HEK293T (cell line): ENCODE data around the gene IFI27L2.

Experiments used
- CTCF ChIA-PET: fragments of 350-600 bp; formaldehyde crosslinking; extraction: SDS; loops from one replicate; lab custom pipeline; 2021; ENCODE audit warnings: antibody characterized with exemption, inconsistent platforms; lab: Yijun Ruan, JAX
- POLR2A ChIA-PET: fragments of 350-600 bp; formaldehyde crosslinking; extraction: SDS; loops from one replicate; lab custom pipeline; 2020; ENCODE audit warnings: antibody characterized with exemption, inconsistent platforms; lab: Yijun Ruan, JAX
- DNase-seq: peaks from one replicate; pipeline ENCODE4 v3.0.0; 2012; ENCODE audit warnings: mixed read lengths; ENCODE audit errors: extremely low spot score
- ARNT ChIP-seq: fragments of 450-650 bp; IDR thresholded peaks from 2 replicates; pipeline ENCODE4 v1.6.1; 2017; ENCODE audit warnings: mild to moderate bottlenecking
- BHLHE40 ChIP-seq: fragments of 450-650 bp; IDR thresholded peaks from 2 replicates; pipeline ENCODE4 v1.6.1; 2016; ENCODE audit warnings: mild to moderate bottlenecking, moderate library complexity, borderline replicate concordance
- CTBP1 ChIP-seq: fragments of 450-650 bp; IDR thresholded peaks from 2 replicates; pipeline ENCODE4 v1.6.1; 2016; ENCODE audit warnings: borderline replicate concordance
- ELF4 ChIP-seq: fragments of 450-650 bp; IDR thresholded peaks from 2 replicates; pipeline ENCODE4 v1.6.1; 2017; ENCODE audit warnings: antibody characterized with exemption
- FOXA1 ChIP-seq: fragments of 450-650 bp; IDR thresholded peaks from 2 replicates; pipeline ENCODE4 v1.6.1; 2016; ENCODE audit warnings: mild to moderate bottlenecking
- FOXK2 ChIP-seq: fragments of 450-650 bp; IDR thresholded peaks from 2 replicates; pipeline ENCODE4 v1.6.1; 2016; ENCODE audit warnings: mild to moderate bottlenecking
- FOXM1 ChIP-seq: fragments of 450-650 bp; IDR thresholded peaks from 2 replicates; pipeline ENCODE4 v1.6.1; 2017; ENCODE audit warnings: mild to moderate bottlenecking, borderline replicate concordance
- HDGF ChIP-seq: fragments of 450-650 bp; IDR thresholded peaks from 2 replicates; pipeline ENCODE4 v1.6.1; 2017; ENCODE audit warnings: antibody characterized with exemption, borderline replicate concordance
- L3MBTL2 ChIP-seq: fragments of 450-650 bp; conservative IDR thresholded peaks from 2 replicates; pipeline ENCODE4 v1.6.1; 2016; ENCODE audit warnings: mild to moderate bottlenecking
- LEF1 ChIP-seq: fragments of 450-650 bp; IDR thresholded peaks from 2 replicates; pipeline ENCODE4 v1.6.1; 2017; ENCODE audit warnings: mild to moderate bottlenecking, borderline replicate concordance
- NFRKB ChIP-seq: fragments of 450-650 bp; IDR thresholded peaks from 2 replicates; pipeline ENCODE4 v1.6.1; 2016; ENCODE audit warnings: mild to moderate bottlenecking, moderate library complexity
- PKNOX1 ChIP-seq: fragments of 450-650 bp; IDR thresholded peaks from 2 replicates; pipeline ENCODE4 v1.6.1; 2016
- SP1 ChIP-seq: fragments of 450-650 bp; IDR thresholded peaks from 2 replicates; pipeline ENCODE4 v1.6.1; 2017
- SUZ12 ChIP-seq: fragments of 450-650 bp; IDR thresholded peaks from 2 replicates; pipeline ENCODE4 v1.6.1; 2016; ENCODE audit warnings: mild to moderate bottlenecking
- TARDBP ChIP-seq: fragments of 450-650 bp; IDR thresholded peaks from 2 replicates; pipeline ENCODE4 v1.6.1; 2016
- ZNF384 ChIP-seq: fragments of 450-650 bp; IDR thresholded peaks from 2 replicates; pipeline ENCODE4 v1.6.1; 2016

IFI27L2 gene

GRCh38 chr14:94101748-94102147 is 27.7 kb downstream of the IFI27L2 start:
- DNase-seq, result no peak
- POLR2A ChIA-PET, result no interaction called here
- no peak for TF ChIP-seq SUZ12
- no peak for TF ChIP-seq BHLHE40
- TF ChIP-seq PKNOX1, result no peak
- no peak for TF ChIP-seq NFRKB
- no peak for TF ChIP-seq SP1
- TF ChIP-seq CTBP1, result no peak
- TF ChIP-seq ZNF384, result no peak
- TF ChIP-seq ELF4, result no peak
- no peak for TF ChIP-seq HDGF
- no peak for TF ChIP-seq L3MBTL2
- no peak for TF ChIP-seq FOXK2
- TF ChIP-seq FOXM1, result no peak
- TF ChIP-seq FOXA1, result no peak
- TF ChIP-seq TARDBP, result no peak
- TF ChIP-seq LEF1, result no peak
- CTCF ChIA-PET, result interaction anchor here (0.6 kb wide), 1 partner anchor 9 kb away, joined by 3 read pairs; no protein-coding TSS in a partner anchor

- ChIA-PET CTCF (no interaction called here), POLR2A (no interaction called here)
- TF ChIP-seq FOXM1 (no peak), FOXK2 (no peak), ZNF384 (no peak), SUZ12 (no peak), L3MBTL2 (no peak), CTBP1 (no peak), NFRKB (no peak), TARDBP (no peak)
- DNase-seq, result no peak
Measured at GRCh38 chr14:94100847-94101246, 28.6 kb downstream of the IFI27L2 start.

- no peak for DNase-seq
- ChIA-PET CTCF (no interaction called here), POLR2A (no interaction called here)
- TF ChIP-seq NFRKB (no peak), ZNF384 (no peak), SP1 (no peak)
Measured at GRCh38 chr14:94099006-94099405, 30.4 kb downstream of the IFI27L2 start.

- ChIA-PET CTCF (no interaction called here), POLR2A (no interaction called here)
- no peak for TF ChIP-seq TARDBP
- no peak for TF ChIP-seq ZNF384
- no peak for TF ChIP-seq CTBP1
- no peak for TF ChIP-seq L3MBTL2
- TF ChIP-seq NFRKB, result no peak
- TF ChIP-seq FOXK2, result no peak
- TF ChIP-seq FOXM1, result no peak
- TF ChIP-seq BHLHE40, result no peak
- no peak for TF ChIP-seq FOXA1
- TF ChIP-seq SUZ12, result no peak
- no peak for TF ChIP-seq ELF4
- no peak for TF ChIP-seq HDGF
- TF ChIP-seq ARNT, result no peak
- TF ChIP-seq PKNOX1, result no peak
- no peak for TF ChIP-seq SP1
- no peak for DNase-seq
Measured at GRCh38 chr14:94098326-94098992, 30.9 kb downstream of the IFI27L2 start.

- DNase-seq, result no peak
- ChIA-PET CTCF (no interaction called here), POLR2A (no interaction called here)
- TF ChIP-seq FOXA1 (no peak), SP1 (no peak), FOXK2 (no peak)
Measured at GRCh38 chr14:94097091-94097490, 32.3 kb downstream of the IFI27L2 start.

GRCh38 chr14:94093418-94093817 is 36.0 kb downstream of the IFI27L2 start:
- no peak for DNase-seq
- ChIA-PET CTCF (interaction anchor here (0.6 kb wide), 2 partner anchors 218 to 910 kb away, joined by 3 read pairs; no protein-coding TSS in a partner anchor), POLR2A (no interaction called here)
- TF ChIP-seq L3MBTL2 (no peak), SUZ12 (no peak), FOXK2 (no peak), HDGF (no peak), CTBP1 (no peak), PKNOX1 (no peak), SP1 (no peak), FOXM1 (no peak)
